T-helper 22 cell (primary cell): ENCODE data around the gene TREM1.
A peak's percentile ranks its signal among the peaks of the same experiment; 100 is the strongest.
"Not testable (repeated sequence)": the region's sequence is repeated elsewhere in the genome, so short reads cannot be mapped to it uniquely, and the experiment has no call there.

Experiments
- DNase-seq: peaks from one replicate; pipeline ENCODE4 v3.0.0-alpha.2; 2020; ENCODE audit warnings: low read depth

Gene TREM1

DNA sequence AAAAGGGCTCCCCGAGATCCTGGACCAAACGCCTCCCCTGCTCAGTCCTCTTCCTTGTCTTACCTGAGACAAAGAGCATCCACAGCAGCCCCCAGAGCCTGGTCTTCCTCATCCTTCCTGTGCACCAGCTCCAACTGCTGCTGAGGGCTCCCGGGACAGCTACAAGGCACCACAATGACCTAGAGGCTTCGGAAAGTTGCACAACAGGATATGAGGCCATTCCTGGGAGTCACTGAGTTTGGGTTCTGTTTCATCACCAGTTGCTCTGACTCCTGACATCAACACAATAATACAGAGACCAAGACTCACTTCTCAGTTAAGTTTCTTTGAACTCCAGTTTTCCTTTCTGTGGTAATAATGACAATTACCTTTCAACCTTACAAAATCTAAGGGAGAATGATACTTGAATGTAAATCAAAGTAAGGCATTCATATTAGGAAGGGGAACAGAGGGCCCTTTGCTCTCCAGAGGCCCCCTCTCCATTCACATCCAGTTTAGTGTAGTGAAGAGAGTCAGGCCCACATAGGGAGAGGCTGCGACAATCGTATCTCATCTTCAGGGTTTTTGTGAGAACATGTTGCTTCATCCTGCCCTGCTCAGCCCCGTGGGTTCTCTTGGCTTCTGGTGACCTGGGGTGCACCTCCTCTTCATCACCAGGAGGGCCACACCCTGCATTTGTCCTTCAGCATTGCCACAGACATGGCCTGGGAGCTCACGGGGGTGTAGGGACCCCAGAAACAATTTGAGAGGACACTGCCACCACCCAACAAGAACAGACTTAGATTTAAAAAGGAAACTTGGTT lies at the start of gene TREM1:
TSS of gene TREM1 (minus strand) at position 139 of the 803 bp plus-strand sequence. CDS start at position 112, 27 bp downstream.
- DNase-seq = no peak

GRCh38 chr6:41335943-41336342 lies 49.5 kb upstream of the TREM1 start:
- DNase-seq = no peak

DNA sequence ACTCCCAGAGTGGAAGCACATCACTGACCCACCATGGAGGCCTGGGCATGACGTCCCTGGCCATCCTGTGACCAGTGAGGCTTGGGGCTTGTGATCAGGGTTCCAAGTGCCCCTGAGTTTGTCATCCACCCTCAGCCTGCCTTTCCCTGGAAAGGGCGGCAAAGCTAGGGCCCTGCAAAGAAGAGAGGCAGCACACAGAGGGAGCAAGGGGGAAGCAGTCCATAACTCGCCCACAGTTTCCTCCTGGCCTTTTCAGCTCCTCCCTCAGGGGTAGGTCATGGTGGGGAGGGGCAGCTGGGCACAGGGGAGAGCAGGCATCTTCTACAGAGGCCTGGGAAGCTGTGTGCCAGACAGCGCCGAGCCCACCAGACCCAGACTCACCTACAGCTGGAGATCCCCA lies 48.8 kb upstream of the TREM1 start, which contains the start of gene NCR2:
TSS of gene NCR2 (plus strand) at position 313 of the 400 bp plus-strand sequence. CDS start 269 bp downstream, outside the sequence.
- DNase-seq = no peak

DNA sequence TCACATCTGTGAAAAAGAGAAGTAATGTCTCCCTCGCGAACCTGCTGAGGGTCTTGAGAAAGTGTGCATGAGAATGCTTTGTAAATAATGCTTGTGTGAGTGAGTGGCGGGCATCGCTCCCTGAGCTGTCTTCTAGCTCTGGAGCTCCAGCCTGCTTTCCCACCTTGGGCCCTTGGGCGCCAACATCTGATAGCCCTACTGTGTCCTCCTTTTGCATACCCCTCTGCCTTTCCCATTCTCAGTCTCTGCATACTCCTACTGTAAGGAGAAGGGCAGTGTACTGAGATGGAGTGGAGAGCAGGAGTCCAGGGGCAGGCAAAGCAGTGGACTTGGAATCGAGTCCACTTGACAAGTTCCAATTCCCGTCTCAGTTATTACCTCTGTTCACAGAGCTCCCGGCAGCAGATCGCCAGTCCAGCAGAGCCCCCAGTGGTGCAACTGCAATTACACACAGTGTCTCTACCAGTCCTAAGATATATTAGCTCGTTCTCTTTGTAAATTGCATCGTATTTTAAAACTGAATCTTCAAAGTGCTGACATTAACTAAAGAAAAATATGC lies 48.1 kb upstream of the TREM1 start:
- DNase-seq = no peak

- no peak for DNase-seq
Observed at GRCh38 chr6:41332842-41333736, 46.6 kb upstream of the TREM1 start.

DNA sequence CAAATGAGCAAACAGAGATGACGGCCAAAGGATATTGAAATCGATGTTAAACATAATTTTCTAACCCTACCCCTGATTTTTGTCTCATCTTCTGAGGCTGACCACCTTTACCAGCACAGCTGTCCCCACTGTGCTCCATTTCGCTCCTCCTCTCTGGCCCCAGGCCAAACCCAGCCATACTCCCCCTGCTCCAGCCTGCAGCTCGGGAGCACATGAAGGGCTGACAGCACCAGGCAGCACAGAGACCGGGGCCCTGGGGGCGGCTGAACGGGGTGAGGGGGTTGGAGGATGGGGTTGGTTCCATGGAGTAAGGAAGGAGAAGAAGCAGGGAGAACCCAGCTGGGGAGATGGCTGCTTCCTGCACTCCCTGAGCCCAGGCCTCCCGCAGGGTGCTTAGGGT lies 45.8 kb upstream of the TREM1 start:
- no peak for DNase-seq

GRCh38 chr6:41331401-41332150 lies 45.1 kb upstream of the TREM1 start:
- no peak for DNase-seq

GRCh38 chr6:41327177-41327576 lies 40.7 kb upstream of the TREM1 start:
- DNase-seq = no peak

- no peak for DNase-seq
Observed at GRCh38 chr6:41326092-41326491, 39.6 kb upstream of the TREM1 start.

- no peak for DNase-seq
Observed at GRCh38 chr6:41325446-41326066, 39.1 kb upstream of the TREM1 start.

DNA sequence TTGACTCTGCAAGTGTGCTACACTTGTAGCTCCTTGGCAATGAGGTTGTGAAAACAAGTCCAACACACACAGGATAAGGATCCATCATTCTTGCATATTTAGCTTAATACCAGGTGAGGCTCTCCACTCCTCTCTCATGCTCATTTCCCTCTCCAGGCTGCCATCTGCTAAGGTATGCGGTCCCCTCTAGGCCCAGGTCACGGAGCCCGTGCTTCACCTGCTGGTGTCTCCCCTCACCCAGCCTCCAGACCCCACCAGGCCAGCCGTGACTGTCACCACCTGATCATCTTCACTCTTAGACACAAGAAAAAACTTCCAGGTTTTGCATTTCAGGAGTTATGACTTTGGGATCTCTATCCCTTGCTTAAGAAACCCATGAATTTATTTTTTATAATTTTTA lies 34.7 kb upstream of the TREM1 start:
- DNase-seq = no peak

- peak; percentile 38 for DNase-seq
Observed at GRCh38 chr6:41318654-41319565, 32.4 kb upstream of the TREM1 start.

GRCh38 chr6:41318261-41318653 lies 31.8 kb upstream of the TREM1 start:
- no peak for DNase-seq

GRCh38 chr6:41315943-41316620 lies 29.6 kb upstream of the TREM1 start:
- DNase-seq = no peak

- no peak for DNase-seq
Observed at GRCh38 chr6:41315203-41315602, 28.7 kb upstream of the TREM1 start.

DNA sequence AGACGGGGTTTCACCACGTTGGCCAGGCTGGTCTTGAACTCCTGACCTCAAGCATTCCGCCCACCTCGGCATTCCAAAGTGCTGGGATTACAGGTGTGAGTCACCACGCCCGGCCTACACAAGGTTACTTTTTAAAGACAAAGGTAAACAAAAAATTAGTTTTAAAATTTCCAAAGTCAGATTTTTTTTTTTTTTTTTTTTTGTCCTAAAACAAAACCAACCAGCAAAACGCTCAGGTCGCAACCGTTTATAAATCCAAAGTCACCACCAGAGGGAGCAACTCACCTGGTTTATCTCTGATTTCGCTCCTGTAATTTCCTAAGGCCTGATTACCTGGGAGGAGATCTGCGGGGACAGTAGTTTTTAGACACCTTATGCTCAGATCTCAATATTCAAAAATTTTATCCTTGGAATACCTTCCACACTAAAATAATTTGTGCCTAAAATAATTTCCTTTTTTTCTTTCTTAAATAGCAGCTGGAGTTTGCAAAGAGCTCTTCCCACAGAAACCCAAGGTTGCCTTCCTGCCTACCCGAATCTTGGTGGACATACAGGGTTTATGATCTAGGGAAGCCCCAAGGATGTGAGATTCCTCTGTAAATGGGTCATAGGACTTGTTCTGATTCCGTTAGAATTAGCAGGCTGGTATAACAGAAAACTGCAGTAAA lies 19.8 kb upstream of the TREM1 start:
- DNase-seq = no peak

GRCh38 chr6:41302638-41303037 lies 16.2 kb upstream of the TREM1 start:
- no peak for DNase-seq

DNA sequence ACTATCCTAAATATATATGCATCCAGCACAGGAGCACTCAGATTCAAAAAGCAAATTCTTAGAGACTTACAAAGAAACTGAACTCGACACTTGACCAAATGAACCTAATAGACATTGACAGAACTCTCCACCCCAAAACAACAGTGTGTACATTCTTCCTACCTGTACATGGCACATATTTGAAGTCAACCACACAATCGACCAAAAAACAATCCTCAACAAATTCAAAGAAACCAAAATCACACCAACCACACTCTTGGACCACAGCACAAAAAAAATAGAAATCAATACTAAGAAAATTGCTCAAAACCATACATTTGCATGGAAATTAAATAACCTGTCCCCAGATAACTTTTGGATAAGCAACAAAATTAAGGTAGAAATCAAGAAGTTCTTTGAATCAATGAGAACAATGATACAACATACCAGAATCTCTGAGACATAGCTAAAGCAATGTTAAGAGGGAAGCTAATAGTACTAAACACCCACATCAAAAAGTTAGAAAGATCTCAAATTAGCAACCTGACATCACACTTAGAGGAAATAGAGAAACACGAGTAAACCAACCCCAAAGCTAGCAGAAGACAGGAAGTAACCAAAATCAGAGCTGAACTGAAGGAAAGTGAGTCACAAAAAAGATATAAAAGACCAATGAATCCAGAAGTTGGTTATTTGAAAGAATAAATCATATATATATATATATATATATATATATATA lies 12.5 kb upstream of the TREM1 start:
- DNase-seq = no peak

DNA sequence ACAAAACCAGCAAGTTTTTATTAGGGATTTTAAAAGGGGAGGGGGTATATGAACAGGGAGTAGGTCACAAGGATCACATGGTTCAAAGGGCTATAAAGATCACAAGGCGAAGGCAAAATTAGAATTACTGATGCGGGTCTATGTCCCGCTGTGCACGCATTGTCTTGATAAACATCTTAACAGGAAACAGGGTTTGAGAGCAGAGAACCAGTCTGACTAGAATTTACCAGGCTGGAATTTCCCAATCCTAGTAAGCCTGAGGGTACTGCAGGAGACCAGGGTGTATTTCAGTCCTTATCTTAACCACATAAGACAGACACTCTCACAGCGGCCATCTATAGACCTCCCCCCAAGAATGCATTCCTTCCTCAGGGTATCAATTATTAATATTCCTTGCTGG lies 10.8 kb upstream of the TREM1 start:
- DNase-seq = not testable (repeated sequence)
